Upper lobe of right lung (tissue), 1 donor: Measurements from ENCODE around the gene CRYBB2. TPM values are rescaled to one million over a fixed set of nuclear protein-coding genes. Genes with fewer than 3 reads are reported as not detected.
"Not testable (repeated sequence)": the region's sequence is repeated elsewhere in the genome, so short reads cannot be mapped to it uniquely, and the experiment has no call there.

ENCODE experiments used
- ATAC-seq: fragments of 200-7000 bp; cut with Tn5 transposase; one replicate; pipeline ENCODE4 v1.9.1; 2020; ENCODE audit warnings: mild to moderate bottlenecking, moderate library complexity
- DNase-seq: peaks from one replicate; pipeline ENCODE4 v3.0.0-alpha.2; 2020
- H3K27ac ChIP-seq: fragments of 200-600 bp; one replicate; pipeline ENCODE4 v1.8.0; 2022
- H3K27me3 ChIP-seq: fragments of 200-600 bp; one replicate; pipeline ENCODE4 v1.8.0; 2022; ENCODE audit warnings: mild to moderate bottlenecking
- H3K36me3 ChIP-seq: fragments of 200-600 bp; one replicate; pipeline ENCODE4 v1.8.0; 2022
- H3K4me1 ChIP-seq: fragments of 200-600 bp; one replicate; pipeline ENCODE4 v1.8.0; 2022
- H3K4me3 ChIP-seq: fragments of 200-600 bp; one replicate; pipeline ENCODE4 v1.8.0; 2022; ENCODE audit warnings: mild to moderate bottlenecking
- H3K9me3 ChIP-seq: fragments of 200-600 bp; one replicate; pipeline ENCODE4 v1.8.0; 2022
- intact Hi-C: fragments of 100-400 bp; cut with DNase I; formaldehyde crosslinking; loops from one replicate; pipeline ENCODE4 v1.11.0; 2022
- total RNA-seq: library from RNA; stranded (reverse); fragmentation: NEBNext Ultra II Directional; extraction: Animal tissue kit (Norgen Biotek cat#: 25700); gene quantifications from one replicate; pipeline ENCODE4 v1.2.1, GENCODE V29; 2021
- TF ChIP-seq, protein P1 (sequence below): fragments of 200-600 bp; IDR thresholded peaks from one replicate; pipeline ENCODE4 v1.8.0; 2022; ENCODE audit warnings: antibody characterized with exemption
- donor health status: DM: no; HTN: yes; CAD: no; lungs with severe emphysema.

The CRYBB2 gene
- total RNA-seq, 1 donor from 2014 or later, result not detected

DNA sequence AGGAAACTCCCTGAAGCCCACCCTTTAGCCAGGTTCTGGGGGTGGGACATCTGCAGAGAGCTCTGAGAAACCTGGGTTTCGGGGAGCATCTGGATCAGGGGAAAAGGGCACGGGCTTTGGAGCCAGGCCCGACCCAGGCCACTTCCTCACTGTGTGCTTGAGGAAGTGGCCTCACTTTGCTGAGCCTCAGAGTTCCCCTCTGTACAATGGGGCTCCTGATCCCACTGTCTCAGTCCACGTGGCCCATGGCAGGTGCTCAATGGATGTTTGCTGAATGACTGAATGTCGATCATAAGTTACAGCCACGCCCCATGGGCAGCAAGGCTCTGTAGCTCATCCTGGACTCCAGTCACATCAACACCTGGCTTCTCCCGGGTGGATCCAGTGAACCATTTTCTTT is 18.5 kb upstream of the CRYBB2 start:
- no peaks in the 10 kb centered on the region for H3K9me3 ChIP-seq
- H3K27me3 ChIP-seq, result no peaks in the 10 kb centered on the region
- ATAC-seq (no peak), DNase-seq (peak; percentile 32)
- H3K4me3 ChIP-seq, result no peak overlapping the region
- H3K27ac ChIP-seq, result no peak overlapping the region
- intact Hi-C loops, result no loop called here
- no peaks in the 10 kb centered on the region for H3K36me3 ChIP-seq
- H3K4me1 ChIP-seq, result no peaks in the 10 kb centered on the region
- TF ChIP-seq, protein P1, sequence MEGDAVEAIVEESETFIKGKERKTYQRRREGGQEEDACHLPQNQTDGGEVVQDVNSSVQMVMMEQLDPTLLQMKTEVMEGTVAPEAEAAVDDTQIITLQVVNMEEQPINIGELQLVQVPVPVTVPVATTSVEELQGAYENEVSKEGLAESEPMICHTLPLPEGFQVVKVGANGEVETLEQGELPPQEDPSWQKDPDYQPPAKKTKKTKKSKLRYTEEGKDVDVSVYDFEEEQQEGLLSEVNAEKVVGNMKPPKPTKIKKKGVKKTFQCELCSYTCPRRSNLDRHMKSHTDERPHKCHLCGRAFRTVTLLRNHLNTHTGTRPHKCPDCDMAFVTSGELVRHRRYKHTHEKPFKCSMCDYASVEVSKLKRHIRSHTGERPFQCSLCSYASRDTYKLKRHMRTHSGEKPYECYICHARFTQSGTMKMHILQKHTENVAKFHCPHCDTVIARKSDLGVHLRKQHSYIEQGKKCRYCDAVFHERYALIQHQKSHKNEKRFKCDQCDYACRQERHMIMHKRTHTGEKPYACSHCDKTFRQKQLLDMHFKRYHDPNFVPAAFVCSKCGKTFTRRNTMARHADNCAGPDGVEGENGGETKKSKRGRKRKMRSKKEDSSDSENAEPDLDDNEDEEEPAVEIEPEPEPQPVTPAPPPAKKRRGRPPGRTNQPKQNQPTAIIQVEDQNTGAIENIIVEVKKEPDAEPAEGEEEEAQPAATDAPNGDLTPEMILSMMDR, result no peak

DNA sequence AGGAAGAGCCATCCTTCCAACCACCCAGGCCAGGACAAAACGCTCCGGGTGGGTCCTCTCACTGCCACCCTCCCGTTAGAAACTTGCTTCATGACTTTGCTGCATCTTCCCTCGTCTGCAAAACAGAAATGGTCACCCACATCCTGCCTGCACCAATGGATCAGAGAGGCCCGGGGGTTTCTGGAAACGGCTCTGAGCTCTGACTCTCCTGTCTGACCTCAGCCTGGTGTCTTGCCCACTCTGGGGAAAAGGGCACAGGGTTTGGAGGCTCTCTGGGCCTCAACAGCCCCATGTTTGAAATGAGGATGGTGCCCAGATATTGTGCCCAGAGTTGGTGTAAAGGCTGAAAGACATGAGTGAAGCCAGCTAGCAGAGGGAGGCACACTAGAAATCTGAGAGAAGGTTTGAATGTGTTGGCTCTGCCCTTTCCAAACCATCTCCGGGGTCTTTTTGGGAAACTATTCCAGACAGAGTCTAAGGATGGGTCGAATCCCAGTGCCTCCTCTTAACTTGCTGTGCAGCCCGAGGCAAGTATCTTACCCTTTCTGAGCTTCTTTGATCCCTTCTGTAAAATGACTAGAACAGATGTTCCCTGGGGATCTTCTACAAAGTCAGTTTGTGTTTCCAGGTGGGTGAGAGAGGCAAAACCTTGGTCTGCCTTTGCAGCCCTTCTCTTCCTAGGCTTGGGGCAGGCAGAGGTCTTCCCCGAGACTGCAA is 17.7 kb upstream of the CRYBB2 start:
- H3K4me1 ChIP-seq, result no peaks in the 10 kb centered on the region
- no peaks in the 10 kb centered on the region for H3K9me3 ChIP-seq
- H3K27ac ChIP-seq, result no peak overlapping the region
- intact Hi-C loops, result no loop called here
- no peak for ATAC-seq
- DNase-seq, result peak; percentile 53
- TF ChIP-seq, protein P1, result no peak
- H3K4me3 ChIP-seq, result no peak overlapping the region
- no peaks in the 10 kb centered on the region for H3K36me3 ChIP-seq
- H3K27me3 ChIP-seq, result no peaks in the 10 kb centered on the region

DNA sequence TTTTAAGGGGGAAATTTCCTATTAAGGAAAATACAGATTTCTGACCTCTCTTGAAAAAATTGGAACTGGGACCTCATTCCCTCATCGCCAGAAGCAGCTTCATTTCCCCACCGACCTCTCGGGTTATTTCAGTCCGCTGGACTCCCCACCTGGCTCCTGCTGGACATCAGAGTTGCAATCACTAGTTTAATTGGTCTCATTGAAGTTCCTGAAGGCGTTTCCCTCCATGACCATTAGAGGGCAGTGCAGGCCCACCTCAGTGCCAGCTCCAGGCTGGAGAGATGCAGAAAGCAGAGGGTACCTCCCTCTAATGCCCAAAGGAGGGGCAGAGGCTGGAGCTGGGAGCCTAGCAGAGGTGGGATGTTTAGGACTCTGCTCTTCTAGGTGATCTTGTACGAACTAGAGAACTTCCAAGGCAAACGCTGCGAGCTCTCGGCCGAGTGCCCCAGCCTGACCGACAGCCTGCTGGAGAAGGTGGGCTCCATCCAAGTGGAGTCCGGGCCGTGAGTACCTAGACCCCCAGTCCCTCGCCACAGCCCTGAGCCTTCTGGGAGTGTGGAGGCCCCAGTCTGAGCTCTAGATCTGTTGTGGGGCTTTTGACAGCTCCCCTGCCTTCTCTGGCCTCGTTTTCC is 17.0 kb upstream of the CRYBB2 start:
- Histone ChIP-seq H3K27me3 (no peaks in the 10 kb centered on the region), H3K36me3 (no peaks in the 10 kb centered on the region), H3K27ac (no peak overlapping the region), H3K4me1 (no peaks in the 10 kb centered on the region), H3K4me3 (no peak overlapping the region), H3K9me3 (no peaks in the 10 kb centered on the region)
- ATAC-seq (peak; percentile 83), DNase-seq (peak; percentile 67)
- intact Hi-C loops, result no loop called here
- TF ChIP-seq, protein P1, result peak; percentile 89

DNA sequence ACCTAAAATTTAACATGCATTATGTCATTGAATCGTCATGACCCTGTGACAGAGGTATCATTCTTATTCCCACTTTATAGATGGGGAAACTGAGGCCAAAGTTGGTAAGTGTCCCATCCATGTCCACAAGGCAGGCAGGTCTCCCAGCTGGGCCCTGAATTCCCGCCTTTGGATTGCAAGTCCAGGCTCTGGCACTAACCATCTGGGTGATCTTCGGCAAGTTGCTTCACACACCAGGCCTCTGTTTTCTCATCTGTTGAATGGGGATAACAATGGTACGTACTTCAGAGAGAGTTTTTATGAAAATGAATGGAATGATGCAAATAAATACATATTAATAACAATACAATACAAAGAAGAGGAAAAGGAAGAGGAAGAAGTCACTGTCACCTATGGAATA is 16.4 kb upstream of the CRYBB2 start:
- DNase-seq, result no peak
- ATAC-seq, result no peak
- no peaks in the 10 kb centered on the region for H3K36me3 ChIP-seq
- no peak overlapping the region for H3K4me3 ChIP-seq
- H3K9me3 ChIP-seq, result no peaks in the 10 kb centered on the region
- H3K27me3 ChIP-seq, result no peaks in the 10 kb centered on the region
- intact Hi-C loops, result no loop called here
- no peak overlapping the region for H3K27ac ChIP-seq
- TF ChIP-seq, protein P1, result no peak
- no peaks in the 10 kb centered on the region for H3K4me1 ChIP-seq

DNA sequence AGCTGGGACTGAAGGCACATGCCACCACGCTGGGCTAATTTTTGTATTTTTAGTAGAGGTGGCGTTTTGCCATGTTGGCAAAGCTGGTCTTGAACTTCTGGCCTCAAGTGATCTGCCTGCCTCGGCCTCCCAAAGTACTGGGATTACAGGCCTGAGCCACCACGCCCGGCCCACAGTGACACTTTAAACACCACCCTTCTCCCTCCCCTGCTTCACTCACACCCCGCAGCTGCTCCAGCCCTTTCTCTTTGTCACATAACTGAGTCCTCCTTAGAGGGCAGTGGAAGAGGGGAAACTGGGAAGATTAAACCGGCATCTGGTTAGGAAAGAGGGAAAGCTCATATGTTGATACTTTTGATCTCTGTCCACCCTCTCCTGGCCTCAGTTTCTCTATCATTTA is 14.9 kb upstream of the CRYBB2 start:
- H3K4me3 ChIP-seq, ATAC-seq, H3K27ac ChIP-seq, intact Hi-C loops, H3K27me3 ChIP-seq, H3K9me3 ChIP-seq, H3K36me3 ChIP-seq, H3K4me1 ChIP-seq: not testable (repeated sequence)
- peak; percentile 26 for DNase-seq

DNA sequence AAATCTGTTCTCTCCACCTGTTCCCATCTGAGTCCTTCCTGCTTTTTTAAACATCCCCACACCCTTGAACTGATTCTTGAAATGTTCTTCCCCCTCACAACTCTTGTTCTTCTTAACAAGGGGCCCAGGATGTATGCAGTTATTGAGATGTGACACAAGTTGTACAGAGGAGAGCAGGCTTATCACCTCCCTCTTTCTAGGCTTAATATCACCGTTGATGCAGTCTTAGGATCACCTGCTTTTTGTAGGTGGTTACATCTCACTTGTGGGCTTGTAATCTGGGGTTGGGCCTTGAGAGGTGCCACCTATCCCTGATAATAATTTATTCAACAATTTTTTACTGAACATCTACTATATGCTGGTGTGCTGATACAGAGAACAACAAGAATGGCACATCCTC is 13.6 kb upstream of the CRYBB2 start:
- no peaks in the 10 kb centered on the region for H3K36me3 ChIP-seq
- H3K4me3 ChIP-seq, result no peak overlapping the region
- TF ChIP-seq, protein P1, result no peak
- H3K4me1 ChIP-seq, result no peaks in the 10 kb centered on the region
- DNase-seq (no peak), ATAC-seq (no peak)
- H3K9me3 ChIP-seq, result no peaks in the 10 kb centered on the region
- no peak overlapping the region for H3K27ac ChIP-seq
- H3K27me3 ChIP-seq, result no peaks in the 10 kb centered on the region
- intact Hi-C loops, result no loop called here
